ENCODE measurements around the gene ARHGEF19. TPM values are rescaled to one million over a fixed set of nuclear protein-coding genes. Genes with fewer than 3 reads are reported as not detected.

ARHGEF19 gene
- total and polyA plus RNA-seq, 2 experiments from 2014 or later: 8.6 to 14.2 TPM

- Histone ChIP-seq H3K4me1 (ENCODE audit: insufficient read depth) (no peaks in the 10 kb centered on the region), H3K9me3 (ENCODE audit: low read depth) (no peaks in the 10 kb centered on the region), H3K27me3 (replicated peaks; ENCODE audit: insufficient read depth) (no peaks in the 10 kb centered on the region), H3K79me2 (ENCODE audit: insufficient read depth) (no peaks in the 10 kb centered on the region), H4K20me1 (ENCODE audit: insufficient read depth) (no peaks in the 10 kb centered on the region), H3F3A (ENCODE audit: insufficient read depth) (peaks cover 5% of the 10 kb centered on the region; the same call in 1 of the 2 replicates), H2AFZ (no peak overlapping the region), H3K4me3 (no peak overlapping the region), H3K27ac (no peak overlapping the region), H3K9ac (no peak overlapping the region), H3K36me3 (ENCODE audit: low read depth) (no peaks in the 10 kb centered on the region), H3K4me2 (ENCODE audit: unreplicated experiment) (no peak overlapping the region), H3K9me2 (ENCODE audit: insufficient read depth) (no peaks in the 10 kb centered on the region)
- TF ChIP-seq EZH2 (IDR thresholded peaks at IDR 0.05; ENCODE audit: insufficient read depth, poor library complexity, severe bottlenecking) (no peak), EZH2phosphoT487 (IDR thresholded peaks at IDR 0.05; ENCODE audit: insufficient read depth, low read depth) (no peak)
- 49 to 53% methylated on average over 3 of the region's 3 CpGs for WGBS, 2 experiments (ENCODE audit: low coverage in 1 of 2, low lambda C conversion rate in 2 of 2, missing lambda C conversion rate in 2 of 2)
- no peak for DNase-seq
- in situ Hi-C loops (cut with MboI): no loop called here
Observed at GRCh38 chr1:16213013-16213412, 561 bp upstream of the ARHGEF19 start.

GRCh38 chr1:16211824-16212223 is 628 bp downstream of the ARHGEF19 start:
- no peak overlapping the region for H3K4me3 ChIP-seq
- peaks cover 3% of the 10 kb centered on the region; the same call in 1 of the 2 replicates for H3F3A ChIP-seq (ENCODE audit: insufficient read depth)
- no peak overlapping the region for H3K27ac ChIP-seq
- H3K9ac ChIP-seq: no peak overlapping the region
- no peaks in the 10 kb centered on the region for H4K20me1 ChIP-seq (ENCODE audit: insufficient read depth)
- no peaks in the 10 kb centered on the region for H3K27me3 ChIP-seq (replicated peaks; ENCODE audit: insufficient read depth)
- DNase-seq: no peak
- H3K4me2 ChIP-seq (ENCODE audit: unreplicated experiment): no peak overlapping the region
- 75 to 76% methylated on average over 6 of the region's 6 CpGs for WGBS, 2 experiments (ENCODE audit: low coverage in 1 of 2, low lambda C conversion rate in 2 of 2, missing lambda C conversion rate in 2 of 2)
- in situ Hi-C loops (cut with MboI): no loop called here
- no peak overlapping the region for H2AFZ ChIP-seq
- no peaks in the 10 kb centered on the region for H3K4me1 ChIP-seq (ENCODE audit: insufficient read depth)
- H3K36me3 ChIP-seq (ENCODE audit: low read depth): no peaks in the 10 kb centered on the region
- H3K9me2 ChIP-seq (ENCODE audit: insufficient read depth): no peaks in the 10 kb centered on the region
- H3K79me2 ChIP-seq (ENCODE audit: insufficient read depth): no peaks in the 10 kb centered on the region
- no peak for TF ChIP-seq EZH2 (IDR thresholded peaks at IDR 0.05; ENCODE audit: insufficient read depth, poor library complexity, severe bottlenecking)
- TF ChIP-seq EZH2phosphoT487 (IDR thresholded peaks at IDR 0.05; ENCODE audit: insufficient read depth, low read depth): no peak
- no peaks in the 10 kb centered on the region for H3K9me3 ChIP-seq (ENCODE audit: low read depth)

GRCh38 chr1:16210581-16210980 is 1.9 kb downstream of the ARHGEF19 start:
- no peak overlapping the region for H3K4me2 ChIP-seq (ENCODE audit: unreplicated experiment)
- H3K9ac ChIP-seq: no peak overlapping the region
- no peaks in the 10 kb centered on the region for H3F3A ChIP-seq (ENCODE audit: insufficient read depth)
- H3K79me2 ChIP-seq (ENCODE audit: insufficient read depth): no peaks in the 10 kb centered on the region
- H4K20me1 ChIP-seq (ENCODE audit: insufficient read depth): no peaks in the 10 kb centered on the region
- DNase-seq: no peak
- no peak overlapping the region for H2AFZ ChIP-seq
- no peak for TF ChIP-seq EZH2 (IDR thresholded peaks at IDR 0.05; ENCODE audit: insufficient read depth, poor library complexity, severe bottlenecking)
- TF ChIP-seq EZH2phosphoT487 (IDR thresholded peaks at IDR 0.05; ENCODE audit: insufficient read depth, low read depth): no peak
- H3K27me3 ChIP-seq (replicated peaks; ENCODE audit: insufficient read depth): no peaks in the 10 kb centered on the region
- H3K27ac ChIP-seq: no peak overlapping the region
- no peaks in the 10 kb centered on the region for H3K36me3 ChIP-seq (ENCODE audit: low read depth)
- H3K4me3 ChIP-seq: no peak overlapping the region
- H3K9me3 ChIP-seq (ENCODE audit: low read depth): no peaks in the 10 kb centered on the region
- WGBS, 2 experiments (ENCODE audit: low coverage in 1 of 2, low lambda C conversion rate in 2 of 2, missing lambda C conversion rate in 2 of 2): 89 to 90% methylated on average over 4 of the region's 4 CpGs
- no peaks in the 10 kb centered on the region for H3K9me2 ChIP-seq (ENCODE audit: insufficient read depth)
- in situ Hi-C loops (cut with MboI): no loop called here
- 0 out of 2 replicates have a peak, but pooled peaks cover 4% of the 10 kb centered on the region for H3K4me1 ChIP-seq (ENCODE audit: insufficient read depth)

GRCh38 chr1:16209847-16210407 is 2.5 kb downstream of the ARHGEF19 start:
- H3K9me2 ChIP-seq (ENCODE audit: insufficient read depth): no peaks in the 10 kb centered on the region
- 0 out of 2 replicates have a peak, but pooled peaks cover 4% of the 10 kb centered on the region for H3K4me1 ChIP-seq (ENCODE audit: insufficient read depth)
- TF ChIP-seq EZH2phosphoT487 (IDR thresholded peaks at IDR 0.05; ENCODE audit: insufficient read depth, low read depth) (no peak), EZH2 (IDR thresholded peaks at IDR 0.05; ENCODE audit: insufficient read depth, poor library complexity, severe bottlenecking) (no peak)
- H3K9ac ChIP-seq: no peak overlapping the region
- 90 to 91% methylated on average over 7 to 11 of the region's 11 CpGs for WGBS, 2 experiments (ENCODE audit: low coverage in 1 of 2, low lambda C conversion rate in 2 of 2, missing lambda C conversion rate in 2 of 2)
- H3K79me2 ChIP-seq (ENCODE audit: insufficient read depth): no peaks in the 10 kb centered on the region
- H3F3A ChIP-seq (ENCODE audit: insufficient read depth): no peaks in the 10 kb centered on the region
- no peaks in the 10 kb centered on the region for H4K20me1 ChIP-seq (ENCODE audit: insufficient read depth)
- no peak overlapping the region for H3K4me2 ChIP-seq (ENCODE audit: unreplicated experiment)
- in situ Hi-C loops (cut with MboI): no loop called here
- no peak overlapping the region for H3K4me3 ChIP-seq
- no peak overlapping the region for H2AFZ ChIP-seq
- no peak overlapping the region for H3K27ac ChIP-seq
- DNase-seq: no peak
- no peaks in the 10 kb centered on the region for H3K9me3 ChIP-seq (ENCODE audit: low read depth)
- no peaks in the 10 kb centered on the region for H3K36me3 ChIP-seq (ENCODE audit: low read depth)
- no peaks in the 10 kb centered on the region for H3K27me3 ChIP-seq (replicated peaks; ENCODE audit: insufficient read depth)

Data from GM23248 (cell line).